Measurements from ENCODE around the gene C4orf50.

Gene C4orf50

GRCh38 chr4:5970381-5971077 lies 47.7 kb downstream of the C4orf50 start:
- TF ChIP-seq CTCF (IDR thresholded peaks at IDR 0.05; ENCODE audit: low read depth, low read length), result no peak
- H3K4me3 ChIP-seq (ENCODE audit: low read depth, low read length), result no peak overlapping the region

GRCh38 chr4:5969777-5970176 lies 48.5 kb downstream of the C4orf50 start:
- H3K4me3 ChIP-seq (ENCODE audit: low read depth, low read length), result no peak overlapping the region
- TF ChIP-seq CTCF (IDR thresholded peaks at IDR 0.05; ENCODE audit: low read depth, low read length), result no peak

- TF ChIP-seq CTCF (IDR thresholded peaks at IDR 0.05; ENCODE audit: low read depth, low read length), result no peak
- H3K4me3 ChIP-seq (ENCODE audit: low read depth, low read length), result no peak overlapping the region
These were observed 48.9 kb downstream of the C4orf50 start for GRCh38 chr4:5969336-5969735.

GRCh38 chr4:5968246-5968645 lies 50.0 kb downstream of the C4orf50 start:
- H3K4me3 ChIP-seq (ENCODE audit: low read depth, low read length), result no peak overlapping the region
- no peak for TF ChIP-seq CTCF (IDR thresholded peaks at IDR 0.05; ENCODE audit: low read depth, low read length)

DNA sequence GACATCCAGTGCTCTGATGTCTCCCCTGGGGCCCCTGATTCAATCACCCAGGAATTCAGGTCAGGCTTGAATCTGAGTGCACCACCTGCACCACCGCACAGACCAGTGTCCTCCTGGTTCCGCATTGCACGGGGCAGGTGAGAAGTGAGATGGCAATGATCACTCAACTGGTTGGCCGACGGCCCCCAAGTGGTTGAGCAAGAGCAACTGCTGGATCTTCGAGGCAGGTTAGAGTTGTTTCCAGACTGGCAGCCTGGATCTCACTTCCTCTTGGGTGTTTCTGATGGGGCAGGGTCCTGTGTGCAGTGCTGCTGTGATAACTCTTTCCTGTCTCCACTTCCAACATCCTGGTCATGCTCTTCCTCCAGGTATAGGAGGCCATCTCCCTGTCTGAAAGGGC lies 50.4 kb downstream of the C4orf50 start:
- no peak for TF ChIP-seq CTCF (IDR thresholded peaks at IDR 0.05; ENCODE audit: low read depth, low read length)
- H3K4me3 ChIP-seq (ENCODE audit: low read depth, low read length), result no peak overlapping the region

GRCh38 chr4:5965225-5965624 lies 53.0 kb downstream of the C4orf50 start:
- TF ChIP-seq CTCF (IDR thresholded peaks at IDR 0.05; ENCODE audit: low read depth, low read length), result no peak
- H3K4me3 ChIP-seq (ENCODE audit: low read depth, low read length), result no peak overlapping the region

DNA sequence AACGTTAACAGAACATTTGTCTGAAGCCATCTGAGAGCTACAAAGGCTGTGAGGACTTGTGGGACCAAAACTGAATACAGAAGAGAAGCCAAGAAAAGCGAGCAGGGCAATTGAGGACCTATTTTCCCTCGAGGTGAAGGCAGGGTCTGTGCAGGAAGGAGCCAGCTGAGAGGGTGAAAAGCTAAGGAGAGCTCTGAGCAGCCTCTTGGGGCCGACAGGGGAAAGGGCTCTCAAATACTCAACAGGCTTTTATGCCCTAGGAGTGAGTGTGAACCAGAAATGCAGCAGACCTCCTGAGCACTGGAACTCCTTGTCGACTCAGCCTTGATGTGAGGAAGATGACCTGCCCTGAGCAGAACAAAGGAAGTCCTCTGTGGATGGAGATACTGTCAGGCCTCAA lies 54.2 kb downstream of the C4orf50 start:
- TF ChIP-seq CTCF (IDR thresholded peaks at IDR 0.05; ENCODE audit: low read depth, low read length), result no peak

More for the DNA sequence above, 54.2 kb downstream of the C4orf50 start:
- H3K4me3 ChIP-seq (ENCODE audit: low read depth, low read length), result no peak overlapping the region

Measured in WI38 (cell line).